Left ventricle myocardium inferior (tissue), 1 donor: ENCODE measurements around the gene EXOG. TPM values are rescaled to one million over a fixed set of nuclear protein-coding genes. Genes with fewer than 3 reads are reported as not detected.
A peak's percentile ranks its signal among the peaks of the same experiment; 100 is the strongest.

ENCODE experiments used
- DNase-seq: peaks from one replicate; pipeline ENCODE4 v3.0.0-alpha.2; 2020
- H3K27ac ChIP-seq: fragments of 200-600 bp; replicated peaks from 2 replicates; pipeline ENCODE4 v1.8.0; 2021
- H3K27me3 ChIP-seq: fragments of 200-600 bp; 2 replicates; pipeline ENCODE4 v1.8.0; 2021; ENCODE audit warnings: low read depth
- H3K36me3 ChIP-seq: fragments of 200-600 bp; 2 replicates; pipeline ENCODE4 v1.8.0; 2021
- H3K4me1 ChIP-seq: fragments of 200-600 bp; 2 replicates; pipeline ENCODE4 v1.8.0; 2021
- H3K4me3 ChIP-seq: fragments of 200-600 bp; 2 replicates; pipeline ENCODE4 v1.8.0; 2021; ENCODE audit warnings: mild to moderate bottlenecking, moderate library complexity
- H3K9me3 ChIP-seq: fragments of 200-600 bp; replicated peaks from 2 replicates; pipeline ENCODE4 v1.8.0; 2021
- intact Hi-C: fragments of 100-400 bp; cut with micrococcal nuclease; formaldehyde crosslinking; loops from one replicate; pipeline ENCODE4 v1.11.0; 2022
- total RNA-seq: library from RNA; stranded (reverse); fragmentation: NEBNext Ultra II Directional; extraction: Animal tissue kit (Norgen Biotek cat#: 25700); gene quantifications from one replicate; pipeline ENCODE4 v1.2.1, GENCODE V29; 2021
- TF ChIP-seq, protein P1 (sequence below): fragments of 200-600 bp; IDR thresholded peaks from 2 replicates; pipeline ENCODE4 v1.8.0; 2021; ENCODE audit warnings: antibody characterized with exemption, mild to moderate bottlenecking, borderline replicate concordance
- donor health status: DM: no; HTN: yes; CAD: no; lungs with severe emphysema.

The EXOG gene
- total RNA-seq, 1 donor from 2014 or later = 27.9 TPM

DNA sequence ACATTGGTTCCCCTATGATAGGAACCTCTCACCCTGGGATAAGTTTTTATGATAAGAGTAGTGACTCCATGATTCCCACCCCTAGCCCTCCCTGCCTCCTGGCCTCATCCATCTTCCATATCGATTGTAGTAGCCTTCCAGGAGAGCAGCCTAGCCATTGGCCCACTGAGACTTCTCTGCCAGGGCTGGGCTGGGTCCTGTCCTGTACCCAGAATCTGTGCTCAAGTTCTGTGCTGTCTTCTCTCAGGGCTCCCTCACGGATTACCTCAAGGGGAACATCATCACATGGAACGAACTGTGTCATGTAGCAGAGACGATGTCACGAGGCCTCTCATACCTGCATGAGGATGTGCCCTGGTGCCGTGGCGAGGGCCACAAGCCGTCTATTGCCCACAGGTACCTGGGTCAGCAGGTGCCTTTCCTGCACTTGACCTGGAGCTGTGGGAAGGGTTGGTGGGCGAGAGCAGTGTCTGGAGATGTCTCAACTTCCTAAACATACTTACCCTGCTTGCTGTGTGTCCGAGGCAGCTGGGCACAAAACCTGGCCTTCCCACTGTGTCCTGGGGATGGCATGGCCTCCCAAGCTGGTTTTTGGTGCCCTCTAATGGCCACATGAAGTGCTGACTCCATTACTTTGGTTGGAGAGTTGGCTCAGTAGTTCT lies 16.6 kb upstream of the EXOG start:
- intact Hi-C loops = loop anchor here (5.0 kb wide), 1 partner anchor 132 kb away; the partner anchor contains the start of gene XYLB
- Histone ChIP-seq H3K9me3 (no peaks in the 10 kb centered on the region), H3K4me1 (no peaks in the 10 kb centered on the region), H3K36me3 (peaks cover 51% of the 10 kb centered on the region), H3K4me3 (no peak overlapping the region), H3K27me3 (no peaks in the 10 kb centered on the region), H3K27ac (no peak overlapping the region)
- TF ChIP-seq, protein P1, sequence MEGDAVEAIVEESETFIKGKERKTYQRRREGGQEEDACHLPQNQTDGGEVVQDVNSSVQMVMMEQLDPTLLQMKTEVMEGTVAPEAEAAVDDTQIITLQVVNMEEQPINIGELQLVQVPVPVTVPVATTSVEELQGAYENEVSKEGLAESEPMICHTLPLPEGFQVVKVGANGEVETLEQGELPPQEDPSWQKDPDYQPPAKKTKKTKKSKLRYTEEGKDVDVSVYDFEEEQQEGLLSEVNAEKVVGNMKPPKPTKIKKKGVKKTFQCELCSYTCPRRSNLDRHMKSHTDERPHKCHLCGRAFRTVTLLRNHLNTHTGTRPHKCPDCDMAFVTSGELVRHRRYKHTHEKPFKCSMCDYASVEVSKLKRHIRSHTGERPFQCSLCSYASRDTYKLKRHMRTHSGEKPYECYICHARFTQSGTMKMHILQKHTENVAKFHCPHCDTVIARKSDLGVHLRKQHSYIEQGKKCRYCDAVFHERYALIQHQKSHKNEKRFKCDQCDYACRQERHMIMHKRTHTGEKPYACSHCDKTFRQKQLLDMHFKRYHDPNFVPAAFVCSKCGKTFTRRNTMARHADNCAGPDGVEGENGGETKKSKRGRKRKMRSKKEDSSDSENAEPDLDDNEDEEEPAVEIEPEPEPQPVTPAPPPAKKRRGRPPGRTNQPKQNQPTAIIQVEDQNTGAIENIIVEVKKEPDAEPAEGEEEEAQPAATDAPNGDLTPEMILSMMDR = peak; percentile 92
- peak; percentile 48 for DNase-seq

DNA sequence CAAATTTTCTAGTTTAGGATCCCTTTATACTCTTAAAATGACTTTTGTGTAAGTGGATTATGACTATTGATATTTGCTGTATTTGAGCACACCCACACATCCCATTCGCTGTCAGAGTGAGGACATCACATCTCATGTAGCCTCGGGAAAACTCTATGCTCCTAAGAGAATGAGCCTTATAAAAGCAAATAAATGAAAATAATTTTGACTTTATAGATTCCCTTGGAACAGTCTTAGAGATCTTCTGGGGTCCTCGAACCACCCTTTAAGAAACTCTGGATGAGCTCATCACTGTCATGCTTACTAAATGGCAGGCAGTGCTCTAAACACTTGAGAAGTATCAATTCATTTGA lies 16.1 kb upstream of the EXOG start:
- TF ChIP-seq, protein P1 = no peak
- intact Hi-C loops = loop anchor here (5.0 kb wide), 1 partner anchor 133 kb away; the partner anchor contains the start of gene XYLB
- peaks cover 51% of the 10 kb centered on the region for H3K36me3 ChIP-seq
- no peaks in the 10 kb centered on the region for H3K4me1 ChIP-seq
- H3K4me3 ChIP-seq = no peak overlapping the region
- H3K27ac ChIP-seq = no peak overlapping the region
- DNase-seq = no peak
- no peaks in the 10 kb centered on the region for H3K27me3 ChIP-seq
- no peaks in the 10 kb centered on the region for H3K9me3 ChIP-seq

DNA sequence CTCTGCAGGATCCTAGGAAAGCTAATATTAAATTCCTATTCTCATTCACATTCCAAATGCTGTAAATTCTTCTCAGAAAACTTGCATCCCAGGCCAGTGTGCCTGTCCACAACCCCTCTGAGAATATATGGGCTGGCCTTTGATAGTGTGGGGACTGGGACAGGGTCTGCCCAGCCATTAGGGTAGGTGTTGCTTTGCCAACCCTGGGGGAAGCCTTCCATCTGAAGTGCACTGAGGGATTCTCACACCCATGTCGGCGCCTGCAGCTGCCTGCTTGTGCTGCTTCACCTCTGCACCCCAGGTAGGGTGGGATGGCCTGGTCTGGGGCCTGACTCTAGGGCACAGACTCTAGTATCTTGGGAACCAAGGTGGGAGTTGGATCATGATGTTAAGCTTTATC lies 15.2 kb upstream of the EXOG start:
- Histone ChIP-seq H3K9me3 (no peaks in the 10 kb centered on the region), H3K4me1 (no peaks in the 10 kb centered on the region), H3K36me3 (peaks cover 51% of the 10 kb centered on the region), H3K27ac (no peak overlapping the region), H3K4me3 (no peak overlapping the region), H3K27me3 (no peaks in the 10 kb centered on the region)
- TF ChIP-seq, protein P1 = no peak
- DNase-seq = no peak
- intact Hi-C loops = loop anchor here (5.0 kb wide), 1 partner anchor 134 kb away; the partner anchor contains the start of gene XYLB

DNA sequence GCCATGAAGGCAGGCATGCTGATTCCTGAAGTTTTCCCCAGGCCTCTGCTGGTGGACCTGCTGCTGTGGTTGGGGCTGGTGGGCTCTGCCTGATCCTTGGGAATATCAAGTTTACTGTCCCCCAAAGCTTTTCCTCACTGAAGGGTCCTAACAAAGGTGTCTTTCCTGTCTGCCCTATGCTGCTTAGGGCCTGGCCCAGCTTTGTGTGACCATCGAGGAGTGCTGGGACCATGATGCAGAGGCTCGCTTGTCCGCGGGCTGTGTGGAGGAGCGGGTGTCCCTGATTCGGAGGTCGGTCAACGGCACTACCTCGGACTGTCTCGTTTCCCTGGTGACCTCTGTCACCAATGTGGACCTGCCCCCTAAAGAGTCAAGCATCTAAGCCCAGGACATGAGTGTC lies 13.2 kb upstream of the EXOG start:
- Histone ChIP-seq H3K9me3 (no peaks in the 10 kb centered on the region), H3K4me1 (no peaks in the 10 kb centered on the region), H3K27me3 (no peaks in the 10 kb centered on the region), H3K27ac (no peak overlapping the region), H3K4me3 (no peak overlapping the region), H3K36me3 (peaks cover 49% of the 10 kb centered on the region)
- TF ChIP-seq, protein P1 = no peak
- no peak for DNase-seq
- intact Hi-C loops = loop anchor here (5.0 kb wide), 1 partner anchor 136 kb away; the partner anchor contains the start of gene XYLB

DNA sequence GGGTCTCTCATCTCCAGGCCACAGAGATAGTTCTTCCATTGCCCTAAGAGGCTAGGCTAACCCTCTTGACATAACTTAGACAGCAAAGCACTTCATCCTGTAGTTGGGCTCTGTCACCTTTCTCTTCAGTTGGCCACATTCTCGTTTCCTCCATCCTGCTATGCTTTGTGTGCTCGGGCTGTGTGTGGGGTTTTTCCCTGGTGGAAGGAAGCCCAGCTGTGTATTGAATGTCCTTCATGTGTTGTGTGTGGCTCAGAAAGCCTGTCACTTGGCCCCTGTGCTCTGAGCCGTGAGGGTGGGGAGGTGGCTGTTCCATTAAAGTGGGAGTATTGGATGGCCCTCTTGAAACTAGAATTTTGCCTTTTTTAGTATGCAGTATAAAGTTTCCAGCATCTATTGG lies 8.8 kb upstream of the EXOG start:
- H3K36me3 ChIP-seq = peaks cover 21% of the 10 kb centered on the region
- no peaks in the 10 kb centered on the region for H3K4me1 ChIP-seq
- no peaks in the 10 kb centered on the region for H3K9me3 ChIP-seq
- intact Hi-C loops = no loop called here
- TF ChIP-seq, protein P1 = no peak
- H3K27ac ChIP-seq = no peak overlapping the region
- no peak overlapping the region for H3K4me3 ChIP-seq
- DNase-seq = no peak
- no peaks in the 10 kb centered on the region for H3K27me3 ChIP-seq
